NCI-H345 (cell line): ENCODE measurements around the gene GPC5.
"Not testable (repeated sequence)": the region's sequence is repeated elsewhere in the genome, so short reads cannot be mapped to it uniquely, and the experiment has no call there.

ENCODE experiments used
- DNase-seq: peaks from one replicate; lab custom pipeline; 2025; lab: John Stamatoyannopoulos, UW

GPC5 gene

DNA sequence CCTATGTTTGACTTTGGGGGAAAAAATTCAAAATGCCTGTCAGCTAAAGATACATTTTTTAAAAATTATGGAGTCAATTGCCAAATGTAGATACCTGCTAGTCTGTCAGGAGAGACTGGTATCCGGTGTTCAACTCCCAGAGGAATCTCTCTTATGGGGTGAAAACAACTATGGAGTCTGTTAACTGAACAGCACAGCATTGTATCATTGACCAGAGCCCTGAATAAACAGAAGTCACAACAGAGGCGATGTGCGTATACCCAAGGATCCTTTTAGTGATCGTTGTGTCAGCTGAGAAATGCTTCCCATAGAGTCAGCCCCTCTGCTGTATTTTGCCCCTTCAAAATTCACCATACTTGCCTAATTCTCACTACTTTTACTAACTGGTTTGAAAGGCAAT lies 257.3 kb downstream of the GPC5 start:
- DNase-seq = no peak

DNA sequence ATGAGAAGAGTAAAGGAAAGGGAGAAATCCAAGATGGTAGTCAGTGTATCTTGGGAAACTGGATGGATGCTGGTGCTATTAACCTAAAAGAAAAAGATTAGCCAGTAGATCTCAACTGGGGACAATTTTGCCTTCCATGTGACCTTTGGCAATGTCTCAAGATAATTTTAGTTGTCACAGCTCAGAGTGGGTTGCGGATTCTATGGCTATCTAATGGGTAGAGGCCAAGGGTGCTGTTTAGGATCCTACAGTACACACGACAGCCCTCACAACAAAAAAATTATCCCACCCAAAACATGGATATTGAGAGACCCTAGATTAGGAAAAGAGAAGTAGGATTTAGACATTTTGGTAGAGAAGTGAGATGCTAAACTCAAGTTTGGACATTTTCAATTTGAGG lies 258.9 kb downstream of the GPC5 start:
- no peak for DNase-seq

DNA sequence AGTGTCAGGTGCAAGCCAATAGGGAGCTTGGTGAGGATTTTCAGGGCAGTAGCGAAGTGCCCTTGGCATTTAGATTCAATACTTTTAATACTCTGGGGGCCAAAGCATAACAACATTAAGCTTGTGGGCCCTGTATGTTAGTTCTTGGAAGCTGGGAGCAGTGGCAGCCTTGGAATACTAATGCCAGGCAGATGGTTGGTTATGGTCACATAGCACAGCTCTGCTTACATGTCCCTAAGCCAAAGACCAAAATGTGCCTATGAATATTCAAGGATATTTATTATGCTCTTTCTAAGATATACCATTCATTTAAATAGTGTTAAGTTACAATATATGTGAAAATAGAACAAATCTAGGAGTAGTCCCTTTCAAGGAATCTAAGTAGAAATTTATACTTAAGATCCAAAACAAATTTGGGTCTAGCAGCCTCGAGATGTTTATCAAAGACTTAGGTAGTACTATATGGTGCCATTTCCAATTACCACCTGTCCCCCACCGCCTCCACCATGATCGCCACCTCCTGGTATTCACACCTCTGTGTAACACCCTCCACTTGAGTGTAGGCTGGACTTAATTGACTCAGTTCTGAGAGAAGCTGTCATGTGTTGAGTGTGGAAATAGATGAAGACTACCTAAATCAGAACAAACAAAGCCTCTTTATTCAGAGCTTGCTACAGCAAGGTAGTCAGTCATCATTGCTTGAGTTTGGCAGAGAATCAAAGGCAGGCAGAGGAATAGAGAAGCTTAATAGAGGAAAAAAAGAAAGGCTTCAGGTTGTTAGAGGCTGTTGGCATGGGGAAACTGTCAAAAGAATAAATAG lies 261.0 kb downstream of the GPC5 start:
- DNase-seq = peak; percentile 62

DNA sequence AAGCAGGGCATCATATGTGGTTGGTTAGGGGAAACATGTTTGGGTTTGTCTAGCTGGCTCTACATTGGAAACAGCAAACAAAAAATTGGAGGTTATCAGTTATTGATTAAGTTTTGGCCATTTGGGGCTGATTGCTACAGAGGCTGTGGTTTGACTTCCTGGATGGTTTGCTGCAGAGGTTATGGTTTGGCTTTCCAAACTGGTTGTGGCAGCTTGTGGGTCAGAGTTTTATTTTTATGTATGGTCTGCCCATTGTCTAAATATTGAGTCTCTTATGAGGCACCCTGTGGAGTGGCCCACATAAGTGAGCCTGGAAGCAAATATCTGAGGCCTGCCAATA lies 261.6 kb downstream of the GPC5 start:
- no peak for DNase-seq

DNA sequence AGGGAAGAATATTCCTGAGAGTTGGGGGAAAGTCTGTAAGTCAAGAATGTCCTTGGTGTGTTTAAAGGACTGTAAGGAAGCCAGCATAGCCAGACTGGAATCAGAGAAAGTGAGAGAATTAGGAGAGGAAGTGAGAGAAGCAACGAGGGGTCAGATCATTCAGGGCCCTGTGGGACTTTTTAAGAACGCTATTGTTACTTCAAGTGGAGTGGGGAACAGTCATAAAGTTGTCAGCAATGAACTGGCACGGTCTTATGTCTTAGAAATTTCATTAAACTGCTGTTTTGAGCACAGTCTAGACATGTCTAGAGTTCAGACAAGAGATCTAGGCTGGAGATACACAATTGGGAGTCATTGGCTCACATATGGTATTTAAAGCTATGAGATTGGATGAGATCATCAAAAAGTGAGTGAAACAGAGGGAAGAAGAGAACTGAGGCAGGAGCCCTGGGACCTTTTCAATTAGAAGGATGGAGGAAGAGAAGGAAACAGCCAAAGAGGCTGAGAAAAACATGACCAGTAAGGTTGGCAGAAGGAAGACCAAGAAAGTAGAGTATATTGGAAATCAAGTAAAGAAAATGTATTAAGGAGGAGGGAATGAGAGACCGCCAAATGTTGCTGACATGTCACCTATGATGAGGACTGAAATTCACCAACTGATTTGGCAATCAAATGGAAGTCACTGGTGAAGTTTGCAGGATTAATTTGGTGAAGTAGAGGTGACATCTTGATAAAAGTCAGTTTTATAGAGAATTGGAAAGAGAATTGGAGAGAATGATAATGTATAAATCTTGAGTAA lies 263.5 kb downstream of the GPC5 start:
- no peak for DNase-seq

DNA sequence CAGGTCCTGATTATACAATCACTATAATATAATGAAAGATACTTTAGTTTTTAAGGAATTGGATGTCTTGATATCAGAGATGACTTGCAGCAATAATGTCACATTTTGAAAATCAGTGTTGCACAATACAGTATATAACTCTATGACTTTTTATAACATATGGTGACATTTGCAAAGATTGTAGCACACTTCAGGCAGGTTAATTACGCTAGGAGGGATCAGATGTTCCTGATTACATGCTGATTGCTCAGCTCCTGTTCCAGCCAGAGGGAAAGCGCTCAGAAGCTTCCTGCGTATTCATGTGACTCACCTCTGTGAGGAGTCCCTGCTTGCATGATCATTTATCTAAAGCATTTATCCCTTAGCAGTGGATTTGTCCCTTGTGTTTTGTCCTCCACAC lies 265.6 kb downstream of the GPC5 start:
- no peak for DNase-seq

DNA sequence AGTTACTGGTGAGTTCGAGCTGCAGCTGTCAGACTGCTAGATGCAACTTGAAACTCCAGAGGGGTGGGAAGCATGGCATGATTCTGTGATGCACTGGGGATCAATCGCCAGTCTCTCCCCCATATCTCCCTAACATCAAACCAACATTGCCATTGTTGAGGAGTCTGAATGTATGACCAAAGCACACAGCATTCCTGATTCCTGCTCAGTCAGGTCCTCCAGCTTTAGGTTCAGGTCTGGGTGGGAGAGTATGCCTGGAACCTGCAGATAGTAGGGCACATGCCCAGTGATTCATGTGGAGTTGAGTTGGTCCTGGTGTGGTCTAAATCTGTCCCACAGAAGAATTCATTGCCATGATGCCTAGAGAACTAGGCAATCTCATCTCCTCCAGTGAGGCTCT lies 269.1 kb downstream of the GPC5 start:
- DNase-seq = no peak

DNA sequence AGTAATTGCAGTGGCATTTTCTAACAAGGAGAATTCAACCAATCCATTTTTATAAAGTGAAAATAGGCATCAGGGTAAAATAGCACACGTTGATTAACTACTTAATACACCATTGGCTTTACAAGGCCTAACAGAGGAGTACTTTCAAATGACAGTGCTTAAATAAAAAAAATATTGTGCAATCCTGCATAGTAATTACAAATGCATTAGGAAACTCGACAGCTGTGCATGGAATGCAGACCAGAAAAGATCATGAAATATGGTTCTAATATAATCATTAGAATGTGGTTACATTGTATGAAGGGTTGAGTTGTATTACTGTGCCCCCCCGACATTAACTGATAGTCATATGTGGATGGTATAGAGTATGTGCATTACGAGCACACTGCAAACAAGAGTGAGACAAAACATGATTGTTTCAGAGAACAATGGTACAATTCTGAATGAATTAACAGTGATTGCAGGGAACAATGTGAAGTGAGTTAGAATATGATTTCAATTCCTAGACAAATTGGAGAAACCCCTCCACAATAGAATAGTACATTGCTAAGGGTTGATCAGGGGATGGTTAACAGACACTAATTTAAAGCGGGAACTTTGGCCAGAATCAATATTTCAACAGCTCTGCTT lies 270.6 kb downstream of the GPC5 start:
- DNase-seq = no peak

DNA sequence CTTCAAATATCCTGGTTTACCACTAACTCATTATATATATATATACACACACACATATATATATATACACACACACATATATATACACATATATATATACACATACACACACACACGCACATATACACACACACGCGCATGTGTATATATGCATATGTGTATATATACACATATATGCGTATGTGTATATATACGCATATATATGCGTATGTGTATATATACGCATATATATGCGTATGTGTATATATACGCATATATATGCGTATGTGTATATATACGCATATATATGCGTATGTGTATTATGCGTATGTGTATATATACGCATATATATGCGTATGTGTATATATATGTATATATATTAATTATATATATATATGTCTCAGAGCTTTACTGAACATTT lies 275.9 kb downstream of the GPC5 start:
- not testable (repeated sequence) for DNase-seq

DNA sequence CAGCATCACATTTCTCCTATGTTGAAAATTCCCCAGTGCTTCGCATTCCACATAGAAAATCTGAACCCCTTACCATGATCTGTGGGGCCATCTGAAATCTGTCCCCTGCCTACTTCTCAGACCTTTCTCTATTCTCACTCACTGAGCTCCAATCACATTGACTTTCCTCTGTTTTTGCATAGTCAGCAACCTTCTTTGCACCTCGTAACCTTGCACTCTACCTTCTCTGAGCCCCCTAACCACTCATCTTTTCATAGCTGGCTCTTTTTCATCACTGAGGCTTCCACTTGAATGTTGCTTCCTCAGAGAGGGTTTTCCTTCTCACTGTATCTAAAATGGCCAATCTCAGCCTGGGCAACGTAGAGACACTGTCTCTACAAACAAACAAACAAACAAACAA lies 286.3 kb downstream of the GPC5 start:
- DNase-seq = no peak

DNA sequence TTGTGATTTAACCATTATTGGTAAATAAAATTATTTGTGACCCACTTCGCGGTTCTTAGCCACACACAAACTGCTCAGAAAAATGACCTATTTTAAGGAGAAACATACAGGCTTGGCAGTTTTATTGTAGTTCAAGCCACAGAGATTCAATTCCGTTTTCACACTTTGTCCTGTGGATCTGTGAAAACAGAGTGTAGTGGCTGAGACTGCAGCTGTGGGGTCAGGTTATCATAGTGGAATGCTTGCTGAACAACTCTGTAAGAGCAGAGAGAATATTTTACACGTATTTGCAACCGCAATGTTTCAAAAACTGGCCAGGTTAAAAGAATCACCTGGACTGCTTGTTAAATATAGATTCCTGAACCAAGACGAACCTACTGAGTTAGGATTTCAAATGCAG lies 292.5 kb downstream of the GPC5 start:
- no peak for DNase-seq

DNA sequence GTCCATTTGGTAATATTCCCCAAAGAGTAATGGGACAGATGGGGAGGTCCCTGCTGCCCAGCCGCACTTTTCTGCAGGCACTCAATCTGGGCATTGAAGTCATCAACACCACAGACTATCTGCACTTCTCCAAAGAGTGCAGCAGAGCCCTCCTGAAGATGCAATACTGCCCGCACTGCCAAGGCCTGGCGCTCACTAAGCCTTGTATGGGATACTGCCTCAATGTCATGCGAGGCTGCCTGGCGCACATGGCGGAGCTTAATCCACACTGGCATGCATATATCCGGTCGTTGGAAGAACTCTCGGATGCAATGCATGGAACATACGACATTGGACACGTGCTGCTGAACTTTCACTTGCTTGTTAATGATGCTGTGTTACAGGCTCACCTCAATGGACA lies 295.0 kb downstream of the GPC5 start:
- DNase-seq = no peak

DNA sequence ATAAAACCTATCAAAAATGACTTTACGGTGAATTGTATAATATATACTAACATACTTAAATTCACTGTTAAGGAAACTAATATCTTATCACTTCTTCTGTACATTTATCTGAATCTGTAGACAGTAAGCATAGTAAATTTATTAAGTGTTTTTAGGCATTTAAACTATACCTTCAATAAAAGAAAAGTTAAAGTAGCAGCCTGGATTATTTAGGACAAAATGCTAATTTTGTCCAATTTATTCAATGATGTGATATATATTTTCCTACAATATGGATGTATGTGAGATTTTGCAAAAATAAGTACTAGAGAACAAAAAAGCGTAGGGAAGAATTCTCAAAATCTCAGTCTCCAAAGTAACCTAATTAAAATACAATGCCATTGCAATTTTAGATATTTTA lies 299.9 kb downstream of the GPC5 start:
- no peak for DNase-seq

DNA sequence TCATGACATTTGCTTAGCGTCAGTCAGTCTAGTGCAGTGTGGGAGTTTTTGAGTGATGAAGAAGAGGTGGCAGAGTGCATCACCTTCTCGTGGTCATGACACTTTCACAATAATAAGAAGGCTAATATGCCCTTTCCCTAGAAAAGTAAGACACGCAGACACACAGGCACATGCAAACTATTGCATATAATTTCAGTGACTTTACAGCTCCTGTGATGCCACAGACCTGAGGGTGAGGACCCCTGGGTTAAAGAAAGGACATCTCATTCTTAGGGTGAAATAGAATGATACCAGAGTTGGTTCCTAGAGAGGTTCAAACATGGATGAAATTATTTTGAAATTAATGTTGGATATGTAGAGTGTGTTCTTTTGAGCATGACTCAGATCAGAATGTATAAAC lies 300.3 kb downstream of the GPC5 start:
- DNase-seq = no peak

DNA sequence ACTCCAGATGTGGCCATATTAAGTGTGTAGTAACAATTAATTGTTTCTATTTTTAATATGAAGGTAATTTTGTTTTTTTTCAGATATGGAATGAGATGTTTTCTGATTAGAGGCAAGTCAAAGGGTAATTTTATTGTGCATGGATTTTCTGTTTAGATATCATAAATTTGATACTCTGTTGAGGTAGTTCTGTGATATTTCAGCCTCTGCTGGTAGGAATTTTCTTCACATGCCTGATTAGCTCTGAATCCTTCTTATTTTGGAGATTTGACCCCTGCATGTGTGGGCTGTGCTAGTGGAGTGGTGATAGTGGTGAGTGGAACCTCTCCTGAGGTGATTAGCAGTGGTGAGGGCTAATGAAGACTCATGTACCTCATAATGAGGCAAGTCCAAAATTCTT lies 301.4 kb downstream of the GPC5 start:
- DNase-seq = no peak

DNA sequence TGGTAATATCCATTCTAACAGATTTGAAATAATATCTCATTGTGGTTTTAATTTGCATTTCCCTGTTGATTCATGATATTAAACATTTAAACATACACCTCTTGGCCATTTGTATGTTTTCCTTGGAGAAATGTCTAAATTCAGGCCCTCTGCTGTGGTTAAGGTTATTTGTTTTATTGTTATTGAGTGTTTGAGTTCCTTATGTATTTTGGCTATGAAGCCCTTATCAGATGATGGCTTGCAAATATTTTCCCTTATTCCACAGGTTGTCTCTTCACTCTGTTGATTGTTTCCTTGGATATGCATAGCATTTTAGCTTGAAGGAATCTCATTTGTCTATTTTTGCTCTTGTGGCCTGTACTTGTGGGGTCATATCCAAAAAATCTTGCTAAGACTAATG lies 303.6 kb downstream of the GPC5 start:
- no peak for DNase-seq

DNA sequence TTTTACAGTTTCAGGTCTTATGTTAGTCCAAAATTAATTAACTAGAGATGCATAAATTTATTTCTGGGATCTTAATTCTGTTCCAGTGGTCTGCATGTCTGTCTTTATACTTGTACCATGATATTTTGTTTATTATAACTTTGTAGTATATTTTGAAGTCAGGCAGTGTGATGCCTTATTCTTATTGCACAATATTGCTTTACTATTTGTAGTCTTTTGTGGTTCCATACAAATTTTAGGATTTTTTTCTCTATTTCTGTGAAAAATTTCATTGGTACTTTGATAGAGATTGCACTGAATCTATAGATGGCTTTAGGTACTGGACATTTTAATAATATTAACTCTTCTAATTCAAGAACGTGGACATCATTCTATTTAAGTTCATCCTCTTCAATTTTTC lies 304.0 kb downstream of the GPC5 start:
- no peak for DNase-seq

DNA sequence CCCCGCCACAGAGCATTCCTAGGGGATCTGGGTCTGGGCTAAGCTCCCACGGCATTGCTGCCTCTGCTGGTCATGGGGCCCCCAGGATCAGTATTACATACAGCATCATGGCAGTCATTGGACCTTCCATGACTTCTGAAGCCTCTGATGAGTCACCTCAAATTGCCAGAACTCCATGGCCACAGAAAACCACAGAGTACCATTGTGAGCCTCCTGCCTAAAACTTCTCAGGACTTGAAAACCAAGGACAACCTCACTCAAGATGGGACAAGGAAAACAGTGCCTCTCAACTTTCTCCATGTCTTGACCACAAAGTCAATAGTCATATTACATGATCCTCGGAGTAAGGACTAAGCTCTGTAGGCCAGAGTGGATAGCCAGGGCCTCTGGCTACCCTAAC lies 306.0 kb downstream of the GPC5 start:
- no peak for DNase-seq

DNA sequence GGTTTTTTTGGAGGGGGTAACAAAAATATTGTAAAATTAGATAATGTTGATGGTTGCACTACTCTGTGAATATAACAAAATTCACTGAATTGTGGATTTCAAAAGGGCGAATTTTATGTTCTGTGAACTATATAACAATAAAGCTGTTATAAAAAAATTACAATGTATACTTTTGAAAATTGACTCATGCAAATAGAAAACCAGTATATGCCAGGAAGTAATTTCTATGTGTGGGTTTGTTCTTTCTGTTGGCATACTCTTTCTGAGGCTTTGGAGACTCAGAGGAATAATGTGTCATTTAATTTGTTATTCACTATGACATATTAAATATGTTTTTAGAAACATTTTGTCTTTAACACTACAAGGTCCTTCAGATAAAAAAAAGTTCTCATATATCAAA lies 310.1 kb downstream of the GPC5 start:
- no peak for DNase-seq

DNA sequence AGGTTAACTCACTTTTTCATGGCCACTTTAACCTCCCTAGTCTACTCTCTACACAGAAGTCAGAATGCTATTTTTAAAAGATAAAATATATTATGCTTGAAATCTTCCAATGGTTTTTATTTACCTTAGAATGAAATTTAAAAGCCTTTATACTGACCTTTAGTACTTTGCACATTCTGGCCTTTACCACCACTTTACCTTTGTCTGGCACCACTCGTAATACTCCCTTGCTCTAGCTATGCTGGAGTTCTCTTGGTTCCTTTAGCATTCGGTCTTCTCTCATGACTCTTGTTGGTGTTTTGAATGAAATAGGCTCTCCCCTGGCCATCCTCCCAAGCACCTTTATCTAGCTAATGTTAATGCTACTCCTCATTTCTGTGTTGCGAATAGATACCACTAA lies 310.8 kb downstream of the GPC5 start:
- DNase-seq = no peak

DNA sequence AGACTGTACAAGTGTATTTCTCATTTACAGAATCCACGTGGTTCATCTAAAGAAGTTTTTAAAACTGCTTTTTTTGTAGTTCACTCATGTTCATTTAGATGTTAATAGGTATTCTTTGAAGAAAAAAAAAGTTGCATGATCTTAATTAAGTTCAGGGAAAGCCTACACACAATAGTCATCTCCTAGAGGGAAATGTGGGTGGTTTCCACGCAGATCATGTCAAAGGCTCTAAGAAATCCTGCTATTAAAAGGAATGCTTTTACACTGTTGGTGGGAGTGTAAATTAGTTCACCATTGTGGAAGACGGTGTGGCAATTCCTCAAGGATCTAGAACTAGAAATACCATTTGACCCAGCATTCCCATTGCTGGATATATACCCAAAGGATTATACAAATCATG lies 312.3 kb downstream of the GPC5 start:
- no peak for DNase-seq

DNA sequence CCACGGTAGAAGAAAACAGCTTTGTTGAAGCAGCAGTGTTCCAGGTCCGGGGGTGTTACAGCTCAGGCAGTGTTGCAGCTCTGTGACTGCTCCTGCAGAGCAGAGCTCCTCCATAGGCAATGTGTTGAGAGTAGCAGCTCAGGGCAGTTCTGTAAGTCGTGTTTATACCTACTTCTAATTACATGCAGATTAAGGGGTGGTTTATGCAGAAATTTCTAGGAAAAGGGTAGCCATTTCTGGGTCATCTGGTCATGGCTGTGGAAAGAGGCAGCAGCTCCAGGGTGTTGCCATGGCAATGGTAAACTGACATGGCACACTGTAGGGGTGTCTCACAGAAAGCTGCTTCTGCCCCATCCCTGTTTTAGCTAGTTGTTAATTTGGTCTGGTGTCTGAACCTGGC lies 316.4 kb downstream of the GPC5 start:
- no peak for DNase-seq

DNA sequence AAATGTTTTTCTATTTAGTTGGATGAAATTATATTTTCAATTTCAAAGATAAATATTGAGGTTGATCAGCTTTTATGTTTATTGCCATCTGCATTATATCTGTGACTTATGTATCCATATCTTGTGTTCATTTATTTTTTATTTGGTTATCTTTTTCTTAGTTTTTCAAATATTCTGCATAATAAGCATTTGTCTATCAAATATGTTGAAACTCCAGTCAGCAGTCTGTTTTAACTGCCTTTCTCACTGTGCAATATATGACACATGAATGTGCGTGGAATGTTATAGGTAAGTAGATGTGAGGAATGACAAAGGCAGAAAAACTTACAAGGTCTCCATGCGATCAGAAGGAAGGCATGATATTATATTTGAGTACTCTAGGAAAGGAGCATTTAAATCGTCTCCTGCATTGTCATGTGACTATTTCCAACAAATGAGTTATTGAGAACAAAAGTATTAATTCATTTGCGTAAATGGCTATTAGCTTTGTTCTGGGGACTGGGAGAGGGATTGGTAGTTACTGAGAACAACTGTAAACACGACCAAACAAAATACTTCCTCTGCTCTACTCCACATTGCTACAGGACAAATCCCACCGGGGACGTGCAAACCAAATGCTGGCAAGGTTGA lies 318.1 kb downstream of the GPC5 start:
- no peak for DNase-seq
